Endothelial cell of umbilical vein (primary cell): ENCODE measurements around the gene KCNIP3. TPM values are rescaled to one million over a fixed set of nuclear protein-coding genes. Genes with fewer than 3 reads are reported as not detected.
A peak's percentile ranks its signal among the peaks of the same experiment; 100 is the strongest.

Experiments used
- BruUV-seq: library from RNA; stranded (reverse); fragments of 400-500 nt; replicated peaks from 2 replicates; lab custom pipeline; 2021; lab: Mats Ljungman, UMichigan
- CTCF ChIA-PET: fragments of 300-600, 350-600 bp; sonication (Branson Sonifier 250); formaldehyde crosslinking; loops from one replicate; lab custom pipeline; 2021; ENCODE audit warnings: antibody characterized with exemption, inconsistent platforms; lab: Charles Lee
- POLR2A ChIA-PET: fragments of 300-600, 350-600 bp; sonication (Branson Sonifier 250); formaldehyde crosslinking; loops from one replicate; lab custom pipeline; 2021; ENCODE audit warnings: antibody characterized with exemption, inconsistent platforms; lab: Charles Lee
- DNase-seq: peaks from one replicate; pipeline ENCODE4 v3.0.0-alpha.2; 2011; ENCODE audit warnings: low read depth, low spot score
- FAIRE-seq: peaks from 2 replicates; lab custom pipeline; 2011; peaks lifted over from hg19 to GRCh38; lab: Jason Lieb, UNC
- H2AFZ ChIP-seq: 2 replicates; pipeline ENCODE4 v1.6.0; 2012; ENCODE audit warnings: low read depth, low read length, control low read depth, inconsistent platforms
- H3K27ac ChIP-seq: 2 replicates; pipeline ENCODE4 v1.5.1; 2011; ENCODE audit warnings: low read depth, mild to moderate bottlenecking, control low read depth, low read length, moderate library complexity; ENCODE audit not compliant: insufficient read depth
- H3K27me3 ChIP-seq, 2 experiments: 2 replicates each; pipeline versions ENCODE4 v1.6.0 to v1.6.1; 2011; ENCODE audit warnings: low read length in 2 of 2, mixed read lengths in 1 of 2; ENCODE audit not compliant: control insufficient read depth in 2 of 2, insufficient read depth in 2 of 2
- H3K36me3 ChIP-seq, 2 experiments: 2 replicates in 1 of 2; 3 replicates in 1 of 2; pipeline ENCODE4 v1.5.1; 2011; ENCODE audit warnings: low read length in 2 of 2, mild to moderate bottlenecking in 1 of 2, moderate library complexity in 1 of 2; ENCODE audit not compliant: control insufficient read depth in 2 of 2, insufficient read depth in 2 of 2; ENCODE audit errors: extremely low read depth in 1 of 2
- H3K4me1 ChIP-seq: 3 replicates; pipeline ENCODE4 v1.5.1; 2011; ENCODE audit warnings: mild to moderate bottlenecking, low read length; ENCODE audit not compliant: control insufficient read depth, insufficient read depth; ENCODE audit errors: extremely low read depth
- H3K4me2 ChIP-seq: 2 replicates; pipeline ENCODE4 v1.6.1; 2011; ENCODE audit warnings: low read length, control low read depth, mixed read lengths; ENCODE audit not compliant: insufficient read depth
- H3K4me3 ChIP-seq, 3 experiments: fragments of 200-600 bp in 1 of 3; sonication (generic), shearing (Covaris generic) in 1 of 3; replicated peaks in 1 of 3; 2 replicates each; pipeline ENCODE4 v1.5.1; 2011 to 2016; ENCODE audit warnings: control low read depth in 3 of 3, low read length in 3 of 3, mild to moderate bottlenecking in 2 of 3, inconsistent platforms in 1 of 3, low read depth in 1 of 3, moderate library complexity in 1 of 3; ENCODE audit not compliant: insufficient read depth in 1 of 3
- H3K79me2 ChIP-seq: 2 replicates; pipeline ENCODE4 v1.6.0; 2012; ENCODE audit warnings: low read length, inconsistent platforms; ENCODE audit not compliant: control insufficient read depth, insufficient read depth
- H3K9ac ChIP-seq: replicated peaks from 2 replicates; pipeline ENCODE3; 2011; ENCODE audit warnings: low read length, control low read depth; ENCODE audit not compliant: insufficient read depth; ENCODE audit errors: extremely low read depth
- H3K9me1 ChIP-seq: replicated peaks from 3 replicates; pipeline ENCODE4 v1.6.0; 2011; ENCODE audit warnings: mild to moderate bottlenecking, low read length; ENCODE audit not compliant: control insufficient read depth, insufficient read depth; ENCODE audit errors: extremely low read depth
- H3K9me3 ChIP-seq: replicated peaks from 2 replicates; pipeline ENCODE4 v1.5.1; 2012; ENCODE audit warnings: low read length, inconsistent platforms; ENCODE audit not compliant: control insufficient read depth, insufficient read depth
- H4K20me1 ChIP-seq: replicated peaks from 2 replicates; pipeline ENCODE3; 2011; ENCODE audit warnings: mild to moderate bottlenecking, low read length; ENCODE audit not compliant: control insufficient read depth, insufficient read depth; ENCODE audit errors: extremely low read depth
- EZH2 ChIP-seq: IDR thresholded peaks from 2 replicates; pipeline ENCODE4 v1.6.1; 2012; ENCODE audit warnings: borderline replicate concordance, low read depth, mild to moderate bottlenecking, moderate library complexity, low read length, inconsistent platforms; ENCODE audit not compliant: severe bottlenecking
- GATA2 ChIP-seq: IDR thresholded peaks from 2 replicates; pipeline ENCODE4 v1.7.0; 2011; ENCODE audit warnings: low read depth, mild to moderate bottlenecking, moderate library complexity, mixed read lengths, low read length; ENCODE audit not compliant: insufficient read length, insufficient read depth
- dilution Hi-C: fragments of 300-500 bp; cut with MboI; formaldehyde crosslinking; loops from one replicate; pipeline ENCODE4 v1.15.0; 2019; ENCODE audit warnings: low sequenced_read_pairs; ENCODE audit not compliant: extremely low pct_ligation_motif_present
- intact Hi-C: fragments of 100-400 bp; cut with micrococcal nuclease; formaldehyde crosslinking; loops from one replicate; pipeline ENCODE4 v1.10.0; 2022
- polyA plus RNA-seq, 4 experiments: library from polyadenylated mRNA; depleted of rRNA in 3 of 4; stranded (reverse) in 3 of 4; unstranded in 1 of 4; fragments of >200 nt; gene quantifications; 2 replicates each; pipeline versions ENCODE4 v1.2.1 to v1.2.3, GENCODE V29; 2011 to 2012; ENCODE audit warnings: missing spikeins in 1 of 4
- total RNA-seq: library from RNA; stranded (reverse); gene quantifications from 2 replicates; pipeline ENCODE4 v1.2.3, GENCODE V29; 2021
- TF ChIP-seq, protein P1 (sequence below), 2 donors: IDR thresholded peaks; 1 replicate in 1 of 2; 2 replicates in 1 of 2; pipeline ENCODE4 v1.5.1; 2011; ENCODE audit warnings: low read length in 2 of 2, mild to moderate bottlenecking in 2 of 2, moderate library complexity in 2 of 2, control low read depth in 1 of 2, inconsistent platforms in 1 of 2, low read depth in 1 of 2; ENCODE audit not compliant: insufficient read depth in 1 of 2; ENCODE audit errors: extremely low read depth in 1 of 2

Gene KCNIP3
- total and polyA plus RNA-seq, 2 donors (not counting 3 experiments of a cell fraction or from before 2014, with no cell fraction given), result 0.12 to 0.62 TPM

DNA sequence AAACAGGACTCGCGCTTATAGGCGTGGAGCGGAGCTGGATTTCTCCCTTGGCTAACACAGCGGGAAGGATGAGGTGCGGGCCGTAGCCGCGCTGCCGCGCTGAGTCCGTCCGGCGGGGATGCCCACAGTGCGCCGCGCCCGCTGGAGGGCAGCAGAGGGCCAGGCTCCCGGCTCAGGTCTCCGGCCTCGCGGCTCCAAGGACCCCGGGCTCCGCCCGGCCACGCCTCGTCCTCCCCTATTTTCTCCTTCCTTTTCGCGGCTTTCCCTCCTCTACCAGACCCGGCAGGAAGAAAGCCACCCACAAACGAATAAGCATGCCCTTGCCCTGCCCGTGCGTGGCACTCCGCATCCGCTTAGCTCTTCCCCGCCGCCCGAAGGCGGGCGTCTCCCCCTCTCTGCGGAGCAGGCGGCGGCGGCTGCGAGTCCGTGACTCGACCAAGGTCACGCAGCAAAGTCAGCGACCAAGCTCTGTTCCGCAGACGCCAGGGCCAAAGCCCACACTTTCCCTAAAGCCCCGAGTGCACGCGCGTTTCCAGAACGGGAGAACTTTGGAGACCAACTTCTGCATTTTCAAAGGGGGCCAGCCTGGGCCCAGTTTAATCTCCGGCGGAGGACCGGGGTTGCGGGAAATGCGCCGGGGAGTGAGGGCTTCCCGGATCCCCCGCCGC is 48.5 kb downstream of the KCNIP3 start:
- Histone ChIP-seq H2AFZ (peak overlapping the region; percentile 92), H3K36me3 (no peaks in the 10 kb centered on the region), H3K9me3 (no peaks in the 10 kb centered on the region), H3K4me1 (peaks cover 7% of the 10 kb centered on the region), H3K4me2 (peak overlapping the region; percentile 74), H3K79me2 (no peaks in the 10 kb centered on the region), H3K27me3 (peaks cover 9 to 19% of the 10 kb centered on the region in 2 experiments), H3K4me3 (peak overlapping the region; percentile 16 to 77 (median 32)), H3K9ac (no peak overlapping the region), H3K9me1 (no peaks in the 10 kb centered on the region), H4K20me1 (no peaks in the 10 kb centered on the region), H3K27ac (no peak overlapping the region)
- TF ChIP-seq, protein P1, sequence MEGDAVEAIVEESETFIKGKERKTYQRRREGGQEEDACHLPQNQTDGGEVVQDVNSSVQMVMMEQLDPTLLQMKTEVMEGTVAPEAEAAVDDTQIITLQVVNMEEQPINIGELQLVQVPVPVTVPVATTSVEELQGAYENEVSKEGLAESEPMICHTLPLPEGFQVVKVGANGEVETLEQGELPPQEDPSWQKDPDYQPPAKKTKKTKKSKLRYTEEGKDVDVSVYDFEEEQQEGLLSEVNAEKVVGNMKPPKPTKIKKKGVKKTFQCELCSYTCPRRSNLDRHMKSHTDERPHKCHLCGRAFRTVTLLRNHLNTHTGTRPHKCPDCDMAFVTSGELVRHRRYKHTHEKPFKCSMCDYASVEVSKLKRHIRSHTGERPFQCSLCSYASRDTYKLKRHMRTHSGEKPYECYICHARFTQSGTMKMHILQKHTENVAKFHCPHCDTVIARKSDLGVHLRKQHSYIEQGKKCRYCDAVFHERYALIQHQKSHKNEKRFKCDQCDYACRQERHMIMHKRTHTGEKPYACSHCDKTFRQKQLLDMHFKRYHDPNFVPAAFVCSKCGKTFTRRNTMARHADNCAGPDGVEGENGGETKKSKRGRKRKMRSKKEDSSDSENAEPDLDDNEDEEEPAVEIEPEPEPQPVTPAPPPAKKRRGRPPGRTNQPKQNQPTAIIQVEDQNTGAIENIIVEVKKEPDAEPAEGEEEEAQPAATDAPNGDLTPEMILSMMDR (IDR thresholded peaks at IDR 0.05; ENCODE audit: extremely low read depth in 1 of 2, insufficient read depth in 1 of 2, low read depth in 1 of 2, low read length in 2 of 2), result peak; percentile 97 to 98
- TF ChIP-seq GATA2 (no peak), EZH2 (peak; percentile 51)
- BruUV-seq, result no TSS peak
- intact Hi-C loops (loop anchor here (1.0 to 5.0 kb wide), 3 partner anchors 42 to 152 kb away; partner anchors contain the start of gene FAHD2A), dilution Hi-C loops (no loop called here)
- FAIRE-seq (peak; percentile 78), DNase-seq (peak; percentile 66)
- ChIA-PET CTCF (interaction anchor here (0.7 to 2.4 kb wide), 17 partner anchors 8 to 770 kb away, joined by 3 to 19 read pairs (median 4); partner anchors contain the start of genes ADRA2B and FAHD2A), POLR2A (no interaction called here)
